ENCODE data around the gene CTNND2.

The CTNND2 gene

GRCh38 chr5:11584017-11584416, 320.2 kb downstream of the CTNND2 start:
- no peak for DNase-seq

- DNase-seq, result no peak
These were observed 324.9 kb downstream of the CTNND2 start for GRCh38 chr5:11579351-11579750.

GRCh38 chr5:11574787-11575186, 329.5 kb downstream of the CTNND2 start:
- DNase-seq, result no peak

- DNase-seq, result no peak
These were observed 330.9 kb downstream of the CTNND2 start for GRCh38 chr5:11573140-11573992.

- no peak for DNase-seq
These were observed 339.5 kb downstream of the CTNND2 start for GRCh38 chr5:11564706-11565105.

- DNase-seq, result no peak
These were observed 340.4 kb downstream of the CTNND2 start for GRCh38 chr5:11563822-11564221.

- DNase-seq, result no peak
These were observed 343.1 kb downstream of the CTNND2 start for GRCh38 chr5:11560915-11561697.

GRCh38 chr5:11557063-11557462, 347.2 kb downstream of the CTNND2 start:
- no peak for DNase-seq

- no peak for DNase-seq
These were observed 349.1 kb downstream of the CTNND2 start for GRCh38 chr5:11555171-11555570.

GRCh38 chr5:11547730-11548129, 356.5 kb downstream of the CTNND2 start:
- DNase-seq, result no peak

GRCh38 chr5:11547140-11547539, 357.1 kb downstream of the CTNND2 start:
- no peak for DNase-seq

GRCh38 chr5:11540112-11540511, 364.1 kb downstream of the CTNND2 start:
- DNase-seq, result no peak

GRCh38 chr5:11531811-11532555, 372.3 kb downstream of the CTNND2 start:
- no peak for DNase-seq

- no peak for DNase-seq
These were observed 375.5 kb downstream of the CTNND2 start for GRCh38 chr5:11528720-11529119.

GRCh38 chr5:11527652-11528349, 376.4 kb downstream of the CTNND2 start:
- DNase-seq, result no peak

GRCh38 chr5:11525020-11525419, 379.2 kb downstream of the CTNND2 start:
- DNase-seq, result no peak

- no peak for DNase-seq
These were observed 380.1 kb downstream of the CTNND2 start for GRCh38 chr5:11524188-11524587.

GRCh38 chr5:11522796-11523195, 381.4 kb downstream of the CTNND2 start:
- no peak for DNase-seq

- no peak for DNase-seq
These were observed 383.9 kb downstream of the CTNND2 start for GRCh38 chr5:11520241-11520930.

GRCh38 chr5:11519236-11519635, 385.0 kb downstream of the CTNND2 start:
- DNase-seq, result no peak

- no peak for DNase-seq
These were observed 385.6 kb downstream of the CTNND2 start for GRCh38 chr5:11518676-11519075.

Measured in effector CD4-positive, alpha-beta T cell (primary cell).